HG03565 (cell line): ENCODE data around the gene TNIK.
"Not testable (repeated sequence)": the region's sequence is repeated elsewhere in the genome, so short reads cannot be mapped to it uniquely, and the experiment has no call there.

Experiments used
- ATAC-seq: cut with Tn5 transposase; IDR thresholded peaks from one replicate; pipeline ENCODE4 v1.9.1; 2021; ENCODE audit warnings: mild to moderate bottlenecking, moderate library complexity; ENCODE audit not compliant: unreplicated experiment

TNIK gene

DNA sequence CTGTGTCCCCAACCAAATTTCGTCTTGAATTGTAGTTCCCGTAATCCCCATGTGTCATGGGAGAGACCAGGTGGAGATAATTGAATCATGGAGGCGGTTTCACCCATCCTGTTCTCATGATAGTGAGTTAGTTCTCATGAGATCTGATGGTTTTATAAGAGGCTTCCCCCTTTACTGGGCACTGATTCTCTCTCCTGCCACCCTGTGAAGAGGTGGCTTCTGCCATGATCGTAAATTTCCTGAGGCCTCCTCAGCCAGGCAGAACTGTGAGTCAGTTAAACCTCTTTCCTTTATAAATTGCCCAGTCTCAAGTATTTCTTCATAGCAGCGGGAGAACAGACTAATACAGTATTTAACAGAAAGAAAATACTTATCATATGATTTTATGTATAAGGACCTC, 93.5 kb downstream of the TNIK start:
- not testable (repeated sequence) for ATAC-seq

DNA sequence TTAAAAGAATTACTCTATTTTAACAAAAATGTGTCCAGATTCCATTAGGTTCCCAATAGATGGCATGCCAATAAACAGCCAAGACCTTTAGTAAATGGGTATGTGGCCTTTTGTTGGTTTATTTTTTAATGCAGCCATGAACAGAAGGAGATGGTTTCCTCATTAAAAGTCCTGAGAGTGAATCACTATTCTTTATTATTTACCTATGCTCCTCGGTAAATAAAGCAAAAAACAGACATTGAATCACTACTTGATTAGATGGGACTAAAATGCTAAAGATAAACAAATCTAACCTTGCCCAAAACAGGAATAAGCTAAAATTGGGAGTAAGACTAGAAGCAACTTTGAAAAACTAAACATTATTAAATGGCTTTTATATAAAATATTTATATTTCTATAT, 94.2 kb downstream of the TNIK start:
- no peak for ATAC-seq

DNA sequence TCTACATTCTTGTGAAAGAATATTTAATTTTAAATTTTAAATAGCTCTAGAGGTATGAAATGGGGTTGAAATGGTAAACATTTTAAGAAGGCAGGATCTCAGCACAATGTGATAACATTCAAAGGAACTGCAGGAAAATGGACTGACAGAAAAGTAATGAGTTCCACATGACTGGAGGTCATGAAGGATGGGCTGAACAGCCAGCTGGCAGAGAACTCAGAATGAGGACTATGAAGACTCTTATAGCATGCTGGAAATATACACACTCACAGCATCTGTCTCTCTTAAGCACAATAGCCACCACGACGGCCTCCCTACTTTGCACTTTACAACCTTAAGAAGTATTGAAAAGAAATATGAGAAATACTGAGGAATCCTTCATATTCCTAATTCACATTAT, 94.7 kb downstream of the TNIK start:
- ATAC-seq, result no peak

- no peak for ATAC-seq
These were observed 95.7 kb downstream of the TNIK start for GRCh38 chr3:171364500-171364899.

GRCh38 chr3:171363202-171363601, 97.0 kb downstream of the TNIK start:
- ATAC-seq, result no peak

- no peak for ATAC-seq
These were observed 97.6 kb downstream of the TNIK start for GRCh38 chr3:171362575-171362974.

DNA sequence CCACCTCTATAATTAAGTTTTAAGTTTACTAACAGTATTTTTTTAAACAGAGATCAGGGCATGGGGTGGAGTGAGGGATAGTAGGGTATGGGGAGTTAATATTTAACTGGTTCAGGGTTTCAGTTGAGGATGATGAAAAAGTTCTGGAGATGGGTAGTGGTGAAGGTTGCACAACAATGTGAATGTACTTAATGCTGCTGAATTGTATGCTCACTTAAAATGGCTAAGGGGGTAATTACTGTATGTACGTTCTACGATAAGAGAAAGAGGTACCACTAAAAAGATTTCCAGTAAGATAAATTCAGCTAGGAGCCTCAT, 101.4 kb downstream of the TNIK start:
- no peak for ATAC-seq

DNA sequence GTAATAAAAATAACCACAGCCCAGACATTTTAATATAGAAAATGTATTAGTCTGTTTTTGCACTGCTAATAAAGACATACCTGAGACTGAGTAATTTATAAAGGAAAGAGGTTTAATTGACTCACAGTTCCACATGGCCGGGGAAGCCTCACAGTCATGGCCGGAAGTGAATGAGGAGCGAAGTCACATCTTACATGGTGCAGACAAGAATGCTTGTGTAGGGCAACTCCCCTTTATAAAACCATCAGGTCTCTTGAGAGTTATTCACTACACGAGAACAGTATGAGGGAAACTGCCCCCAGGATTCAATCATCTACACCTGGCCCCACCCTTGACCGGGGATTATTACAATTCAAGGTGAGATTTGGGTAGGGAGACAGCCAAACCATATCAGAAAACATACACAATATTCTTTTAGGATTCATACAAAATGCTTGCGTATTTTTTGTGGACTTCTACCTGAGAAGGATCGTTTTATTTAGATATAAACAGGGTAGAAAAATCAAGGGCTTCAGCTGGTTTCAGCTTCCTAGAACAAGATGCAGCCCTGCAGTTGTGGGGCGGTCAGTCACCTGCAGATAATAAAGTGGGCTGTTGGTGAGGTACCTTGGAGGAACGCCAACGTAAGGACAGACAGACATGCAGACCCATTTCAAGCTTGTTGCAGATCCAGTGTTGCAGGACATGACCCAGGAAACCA, 101.9 kb downstream of the TNIK start:
- ATAC-seq, result no peak

DNA sequence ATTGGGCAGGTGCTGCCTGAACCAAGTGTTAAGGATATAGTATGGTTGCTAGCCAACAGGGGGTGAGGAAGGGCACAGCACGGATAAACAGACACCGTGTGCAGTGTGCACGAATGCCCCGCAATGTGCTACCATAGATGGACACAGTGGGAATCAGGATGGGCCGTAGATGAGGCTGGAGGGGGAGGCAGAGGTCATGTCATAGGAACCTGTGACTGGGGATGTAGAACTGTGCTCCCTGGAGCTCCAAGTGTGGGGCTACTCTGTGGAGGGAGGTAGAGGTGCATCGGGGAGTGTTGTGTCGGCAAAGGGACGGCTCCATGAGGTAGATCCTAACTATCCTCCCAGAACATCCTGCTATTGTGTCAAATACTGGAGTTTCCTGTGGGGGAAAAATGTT, 102.5 kb downstream of the TNIK start:
- ATAC-seq, result no peak

DNA sequence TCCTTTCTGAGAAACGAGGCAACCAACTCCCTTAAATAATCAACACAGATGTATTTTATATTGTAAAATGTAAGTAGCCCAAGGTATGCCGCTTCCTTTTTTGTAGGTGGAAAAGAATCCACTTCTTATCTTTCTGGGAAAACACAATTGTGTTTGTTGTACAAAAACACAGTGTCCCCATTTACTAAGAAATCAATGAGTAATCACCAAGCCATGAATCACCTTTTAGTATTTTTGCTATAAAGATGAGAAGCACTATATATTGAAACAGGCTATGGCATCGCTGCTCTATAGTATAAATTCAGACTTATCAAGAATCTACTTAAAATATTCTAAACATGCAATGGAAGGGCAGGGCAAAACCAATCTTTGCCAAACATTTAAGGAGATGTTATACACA, 104.0 kb downstream of the TNIK start:
- no peak for ATAC-seq

- ATAC-seq, result no peak
These were observed 105.3 kb downstream of the TNIK start for GRCh38 chr3:171354706-171355582.

- ATAC-seq, result no peak
These were observed 106.0 kb downstream of the TNIK start for GRCh38 chr3:171354049-171354705.

GRCh38 chr3:171353423-171353822, 106.8 kb downstream of the TNIK start:
- ATAC-seq, result no peak

- ATAC-seq, result no peak
These were observed 107.7 kb downstream of the TNIK start for GRCh38 chr3:171352387-171352935.

GRCh38 chr3:171351676-171352075, 108.5 kb downstream of the TNIK start:
- no peak for ATAC-seq

GRCh38 chr3:171350364-171350763, 109.8 kb downstream of the TNIK start:
- ATAC-seq, result no peak

DNA sequence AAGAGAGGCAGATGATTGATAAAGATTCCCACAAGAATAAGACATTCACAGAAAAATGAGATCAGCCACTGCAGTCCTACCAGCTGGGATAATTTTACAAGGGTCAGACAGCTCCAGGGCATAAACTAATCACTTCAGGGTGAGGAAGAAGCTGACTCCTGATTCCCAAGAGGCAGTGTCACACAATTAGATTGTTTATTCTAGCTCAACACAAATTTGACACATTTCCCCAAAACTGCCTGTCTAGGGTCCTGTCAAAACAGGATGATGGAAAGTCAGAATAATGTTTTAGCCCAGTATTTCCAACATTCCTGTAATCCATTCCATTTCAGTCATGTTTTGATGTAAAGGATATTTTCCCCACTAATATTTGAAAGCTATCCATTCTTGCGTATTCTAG, 110.8 kb downstream of the TNIK start:
- ATAC-seq, result no peak

- peak; percentile 4 for ATAC-seq
These were observed 112.1 kb downstream of the TNIK start for GRCh38 chr3:171348121-171348520.

GRCh38 chr3:171347301-171348039, 112.7 kb downstream of the TNIK start:
- ATAC-seq, result peak; percentile 67

GRCh38 chr3:171346582-171347300, 113.5 kb downstream of the TNIK start:
- ATAC-seq, result no peak
